Liver (tissue), 3 donors: ENCODE results near the gene MOGAT3.

Experiments used
- EGR1 ChIP-seq, 2 donors: IDR thresholded peaks; 2 replicates each; pipeline ENCODE4 v1.6.1; 2016 to 2018; ENCODE audit warnings: antibody characterized with exemption in 2 of 2, low read depth in 2 of 2
- GABPA ChIP-seq, 2 donors: IDR thresholded peaks in 1 of 2; conservative IDR thresholded peaks in 1 of 2; 2 replicates each; pipeline ENCODE4 v1.6.1; 2016; ENCODE audit warnings: antibody characterized with exemption in 2 of 2, mild to moderate bottlenecking in 1 of 2, moderate library complexity in 1 of 2
- HNF4A ChIP-seq, 2 donors: conservative IDR thresholded peaks; 2 replicates each; pipeline ENCODE4 v1.6.1; 2016; ENCODE audit warnings: antibody characterized with exemption in 2 of 2, mild to moderate bottlenecking in 2 of 2
- NR2F2 ChIP-seq: IDR thresholded peaks from 2 replicates; pipeline ENCODE4 v1.6.1; 2016; ENCODE audit warnings: antibody characterized with exemption
- RAD21 ChIP-seq, 2 donors: IDR thresholded peaks; 2 replicates each; pipeline ENCODE4 v1.6.1; 2016; ENCODE audit warnings: antibody characterized with exemption in 2 of 2, mild to moderate bottlenecking in 2 of 2
- SP1 ChIP-seq: IDR thresholded peaks from 2 replicates; pipeline ENCODE4 v1.6.1; 2018; ENCODE audit warnings: antibody characterized with exemption, mild to moderate bottlenecking
- TAF1 ChIP-seq: conservative IDR thresholded peaks from 2 replicates; pipeline ENCODE4 v1.6.1; 2016; ENCODE audit warnings: antibody characterized with exemption, mild to moderate bottlenecking
- YY1 ChIP-seq: IDR thresholded peaks from 2 replicates; pipeline ENCODE4 v1.6.1; 2016; ENCODE audit warnings: antibody characterized with exemption, mild to moderate bottlenecking
- TF ChIP-seq, protein P1 (sequence below): fragments of 150-350 bp; IDR thresholded peaks from 2 replicates; pipeline ENCODE4 v1.5.1; 2017; ENCODE audit warnings: improper control_type of control experiment, low read depth, low read length; ENCODE audit not compliant: missing input control
- TF ChIP-seq, protein P2 (sequence below): IDR thresholded peaks from 2 replicates; pipeline ENCODE4 v1.6.1; 2016; ENCODE audit warnings: antibody characterized with exemption, mild to moderate bottlenecking
- TF ChIP-seq, protein P3 (sequence below): IDR thresholded peaks from 2 replicates; pipeline ENCODE4 v1.6.1; 2016; ENCODE audit warnings: antibody characterized with exemption
- donor health status: healthy.
- donor health status: healthy.

DNA sequence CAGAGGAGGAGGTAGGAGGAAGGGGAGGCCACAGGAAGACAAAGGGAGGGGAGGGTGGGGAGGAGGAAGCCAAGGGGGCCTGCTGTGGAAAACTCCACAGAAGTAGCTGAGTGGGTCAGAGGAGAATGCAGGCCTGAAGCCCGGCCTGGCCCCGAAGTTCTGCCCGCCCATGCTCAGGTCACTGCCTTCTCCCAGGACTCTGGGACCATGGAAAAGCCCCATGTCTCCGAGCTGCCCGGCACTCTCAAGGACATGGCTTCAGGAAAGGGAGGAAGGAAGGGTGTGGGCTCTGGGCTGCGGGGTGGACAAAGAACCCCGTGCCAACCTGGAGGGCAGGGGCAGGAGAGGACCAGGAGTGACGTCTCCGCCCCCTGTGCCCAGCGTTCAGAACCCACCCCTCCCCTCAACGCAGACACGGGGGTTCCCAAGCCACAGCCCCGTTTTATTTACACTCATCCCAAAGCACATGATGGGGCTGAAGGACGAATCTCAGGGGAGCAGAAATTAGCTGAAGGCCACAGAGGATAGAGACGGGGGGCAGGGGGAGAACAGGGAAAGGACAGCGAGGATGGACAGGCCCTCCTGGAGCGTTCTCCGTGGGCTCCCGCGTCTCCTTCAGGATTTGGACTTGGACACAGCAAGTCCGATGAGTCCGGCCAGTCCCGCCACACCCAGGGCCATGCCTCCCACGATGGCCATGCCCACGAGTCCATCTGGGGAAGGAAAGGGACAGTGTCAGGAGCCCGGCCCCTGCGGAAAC is 38.5 kb upstream of the MOGAT3 start:
- TF ChIP-seq HNF4A (conservative IDR thresholded peaks at IDR 0.05), result no peak
- no peak for TF ChIP-seq RAD21 (IDR thresholded peaks at IDR 0.05)
- TF ChIP-seq, protein P1, sequence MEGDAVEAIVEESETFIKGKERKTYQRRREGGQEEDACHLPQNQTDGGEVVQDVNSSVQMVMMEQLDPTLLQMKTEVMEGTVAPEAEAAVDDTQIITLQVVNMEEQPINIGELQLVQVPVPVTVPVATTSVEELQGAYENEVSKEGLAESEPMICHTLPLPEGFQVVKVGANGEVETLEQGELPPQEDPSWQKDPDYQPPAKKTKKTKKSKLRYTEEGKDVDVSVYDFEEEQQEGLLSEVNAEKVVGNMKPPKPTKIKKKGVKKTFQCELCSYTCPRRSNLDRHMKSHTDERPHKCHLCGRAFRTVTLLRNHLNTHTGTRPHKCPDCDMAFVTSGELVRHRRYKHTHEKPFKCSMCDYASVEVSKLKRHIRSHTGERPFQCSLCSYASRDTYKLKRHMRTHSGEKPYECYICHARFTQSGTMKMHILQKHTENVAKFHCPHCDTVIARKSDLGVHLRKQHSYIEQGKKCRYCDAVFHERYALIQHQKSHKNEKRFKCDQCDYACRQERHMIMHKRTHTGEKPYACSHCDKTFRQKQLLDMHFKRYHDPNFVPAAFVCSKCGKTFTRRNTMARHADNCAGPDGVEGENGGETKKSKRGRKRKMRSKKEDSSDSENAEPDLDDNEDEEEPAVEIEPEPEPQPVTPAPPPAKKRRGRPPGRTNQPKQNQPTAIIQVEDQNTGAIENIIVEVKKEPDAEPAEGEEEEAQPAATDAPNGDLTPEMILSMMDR, result no peak
- TF ChIP-seq, protein P2, sequence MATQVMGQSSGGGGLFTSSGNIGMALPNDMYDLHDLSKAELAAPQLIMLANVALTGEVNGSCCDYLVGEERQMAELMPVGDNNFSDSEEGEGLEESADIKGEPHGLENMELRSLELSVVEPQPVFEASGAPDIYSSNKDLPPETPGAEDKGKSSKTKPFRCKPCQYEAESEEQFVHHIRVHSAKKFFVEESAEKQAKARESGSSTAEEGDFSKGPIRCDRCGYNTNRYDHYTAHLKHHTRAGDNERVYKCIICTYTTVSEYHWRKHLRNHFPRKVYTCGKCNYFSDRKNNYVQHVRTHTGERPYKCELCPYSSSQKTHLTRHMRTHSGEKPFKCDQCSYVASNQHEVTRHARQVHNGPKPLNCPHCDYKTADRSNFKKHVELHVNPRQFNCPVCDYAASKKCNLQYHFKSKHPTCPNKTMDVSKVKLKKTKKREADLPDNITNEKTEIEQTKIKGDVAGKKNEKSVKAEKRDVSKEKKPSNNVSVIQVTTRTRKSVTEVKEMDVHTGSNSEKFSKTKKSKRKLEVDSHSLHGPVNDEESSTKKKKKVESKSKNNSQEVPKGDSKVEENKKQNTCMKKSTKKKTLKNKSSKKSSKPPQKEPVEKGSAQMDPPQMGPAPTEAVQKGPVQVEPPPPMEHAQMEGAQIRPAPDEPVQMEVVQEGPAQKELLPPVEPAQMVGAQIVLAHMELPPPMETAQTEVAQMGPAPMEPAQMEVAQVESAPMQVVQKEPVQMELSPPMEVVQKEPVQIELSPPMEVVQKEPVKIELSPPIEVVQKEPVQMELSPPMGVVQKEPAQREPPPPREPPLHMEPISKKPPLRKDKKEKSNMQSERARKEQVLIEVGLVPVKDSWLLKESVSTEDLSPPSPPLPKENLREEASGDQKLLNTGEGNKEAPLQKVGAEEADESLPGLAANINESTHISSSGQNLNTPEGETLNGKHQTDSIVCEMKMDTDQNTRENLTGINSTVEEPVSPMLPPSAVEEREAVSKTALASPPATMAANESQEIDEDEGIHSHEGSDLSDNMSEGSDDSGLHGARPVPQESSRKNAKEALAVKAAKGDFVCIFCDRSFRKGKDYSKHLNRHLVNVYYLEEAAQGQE, result no peak
- TF ChIP-seq, protein P3, sequence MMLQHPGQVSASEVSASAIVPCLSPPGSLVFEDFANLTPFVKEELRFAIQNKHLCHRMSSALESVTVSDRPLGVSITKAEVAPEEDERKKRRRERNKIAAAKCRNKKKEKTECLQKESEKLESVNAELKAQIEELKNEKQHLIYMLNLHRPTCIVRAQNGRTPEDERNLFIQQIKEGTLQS, result no peak
- no peak for TF ChIP-seq YY1
- TF ChIP-seq EGR1 (IDR thresholded peaks at IDR 0.05; ENCODE audit: low read depth in 2 of 2), result no peak
- no peak for TF ChIP-seq NR2F2
- no peak for TF ChIP-seq GABPA (IDR thresholded peaks at IDR 0.05 in 1 of 2, conservative IDR thresholded peaks at IDR 0.05 in 1 of 2)
- peak; percentile 11 for TF ChIP-seq SP1
- no peak for TF ChIP-seq TAF1
